Neuronal stem cell (in vitro differentiated cells): ENCODE data around the gene TMEM121B.

ENCODE experiments used
- DNase-seq: peaks from one replicate; pipeline ENCODE4 v3.0.0-alpha.2; 2013; ENCODE audit warnings: low spot score
- H2AFZ ChIP-seq: one replicate; pipeline ENCODE4 v1.6.1; 2013; ENCODE audit warnings: mild to moderate bottlenecking, low read length, inconsistent platforms
- H2AK5ac ChIP-seq: 2 replicates; pipeline ENCODE4 v1.6.1; 2013; ENCODE audit warnings: low read depth, mild to moderate bottlenecking, inconsistent platforms, low read length, moderate library complexity, mixed read lengths
- H2BK120ac ChIP-seq: 2 replicates; pipeline ENCODE4 v1.6.1; 2013; ENCODE audit warnings: low read depth, mild to moderate bottlenecking, inconsistent platforms, low read length, moderate library complexity, mixed read lengths
- H2BK12ac ChIP-seq: one replicate; pipeline ENCODE4 v1.6.1; 2013; ENCODE audit warnings: low read length, inconsistent platforms
- H2BK15ac ChIP-seq: 2 replicates; pipeline ENCODE4 v1.6.1; 2013; ENCODE audit warnings: mild to moderate bottlenecking, low read length, inconsistent platforms, mixed read lengths
- H2BK5ac ChIP-seq: one replicate; pipeline ENCODE4 v1.6.1; 2013; ENCODE audit warnings: inconsistent platforms, mild to moderate bottlenecking, low read length, moderate library complexity
- H3K14ac ChIP-seq: one replicate; pipeline ENCODE4 v1.6.1; 2013; ENCODE audit warnings: low read length, inconsistent platforms
- H3K18ac ChIP-seq: 2 replicates; pipeline ENCODE4 v1.6.1; 2013; ENCODE audit warnings: low read length, inconsistent platforms
- H3K23ac ChIP-seq: 2 replicates; pipeline ENCODE4 v1.6.1; 2013; ENCODE audit warnings: low read depth, mild to moderate bottlenecking, mixed read lengths, low read length, inconsistent platforms; ENCODE audit not compliant: poor library complexity
- H3K27ac ChIP-seq: replicated peaks from 3 replicates; pipeline ENCODE4 v1.5.1; 2013; ENCODE audit warnings: low read length, inconsistent platforms
- H3K27me3 ChIP-seq, 3 experiments: 2 replicates each; pipeline ENCODE4 v1.6.1; 2013; ENCODE audit warnings: low read length in 3 of 3, mild to moderate bottlenecking in 2 of 3, inconsistent platforms in 1 of 3, low read depth in 1 of 3, mixed read lengths in 1 of 3, moderate library complexity in 1 of 3; ENCODE audit not compliant: control insufficient read depth in 3 of 3, insufficient read depth in 3 of 3
- H3K36me3 ChIP-seq, 2 donors: replicated peaks in 1 of 2; 2 replicates each; pipeline ENCODE4 v1.6.1; 2013; ENCODE audit warnings: low read length in 2 of 2; ENCODE audit not compliant: control insufficient read depth in 2 of 2, insufficient read depth in 2 of 2
- H3K4ac ChIP-seq: 2 replicates; pipeline ENCODE4 v1.6.1; 2013; ENCODE audit warnings: inconsistent platforms, mild to moderate bottlenecking, low read length, moderate library complexity
- H3K4me1 ChIP-seq, 2 donors: 1 replicate in 1 of 2; 2 replicates in 1 of 2; pipeline ENCODE4 v1.6.1; 2013; ENCODE audit warnings: low read length in 2 of 2, low read depth in 1 of 2; ENCODE audit not compliant: control insufficient read depth in 2 of 2, insufficient read depth in 1 of 2
- H3K4me2 ChIP-seq: one replicate; pipeline ENCODE4 v1.6.1; 2013; ENCODE audit warnings: mild to moderate bottlenecking, low read length, inconsistent platforms; ENCODE audit not compliant: insufficient read depth, poor library complexity, severe bottlenecking
- H3K4me3 ChIP-seq, 2 donors: 2 replicates each; pipeline ENCODE4 v1.5.1; 2013; ENCODE audit warnings: low read length in 2 of 2, mild to moderate bottlenecking in 2 of 2, inconsistent platforms in 1 of 2, moderate library complexity in 1 of 2
- H3K79me1 ChIP-seq: one replicate; pipeline ENCODE4 v1.6.1; 2013; ENCODE audit warnings: low read depth, mild to moderate bottlenecking, inconsistent platforms, low read length, moderate library complexity
- H3K9ac ChIP-seq: one replicate; pipeline ENCODE4 v1.6.1; 2013; ENCODE audit warnings: mild to moderate bottlenecking, low read depth, low read length, inconsistent platforms; ENCODE audit not compliant: poor library complexity
- H3K9me3 ChIP-seq, 2 donors: replicated peaks in 1 of 2; 2 replicates each; pipeline versions ENCODE3 to v1.6.1; 2013; ENCODE audit warnings: low read length in 2 of 2, mild to moderate bottlenecking in 2 of 2, inconsistent platforms in 1 of 2, low read depth in 1 of 2, mixed read lengths in 1 of 2, moderate library complexity in 1 of 2; ENCODE audit not compliant: control insufficient read depth in 2 of 2, insufficient read depth in 1 of 2
- H4K8ac ChIP-seq: one replicate; pipeline ENCODE4 v1.6.1; 2013; ENCODE audit warnings: low read depth, mild to moderate bottlenecking, inconsistent platforms, low read length, moderate library complexity
- H4K91ac ChIP-seq: one replicate; pipeline ENCODE4 v1.6.1; 2013; ENCODE audit warnings: low read length, low read depth, mild to moderate bottlenecking, inconsistent platforms; ENCODE audit not compliant: poor library complexity
- WGBS, 2 donors: extraction: QIAGEN DNeasy Blood & Tissue Kit; methylation state at CpG; one replicate each; pipeline ENCODE4 v1.1.7; 2013; ENCODE audit warnings: missing lambda C conversion rate in 2 of 2, mixed read lengths in 1 of 2; ENCODE audit not compliant: insufficient read length in 2 of 2, insufficient replicate concordance in 1 of 2; ENCODE audit errors: extremely low coverage in 2 of 2; 5-methylcytosine and 5-hydroxymethylcytosine counted together

Gene TMEM121B

DNA sequence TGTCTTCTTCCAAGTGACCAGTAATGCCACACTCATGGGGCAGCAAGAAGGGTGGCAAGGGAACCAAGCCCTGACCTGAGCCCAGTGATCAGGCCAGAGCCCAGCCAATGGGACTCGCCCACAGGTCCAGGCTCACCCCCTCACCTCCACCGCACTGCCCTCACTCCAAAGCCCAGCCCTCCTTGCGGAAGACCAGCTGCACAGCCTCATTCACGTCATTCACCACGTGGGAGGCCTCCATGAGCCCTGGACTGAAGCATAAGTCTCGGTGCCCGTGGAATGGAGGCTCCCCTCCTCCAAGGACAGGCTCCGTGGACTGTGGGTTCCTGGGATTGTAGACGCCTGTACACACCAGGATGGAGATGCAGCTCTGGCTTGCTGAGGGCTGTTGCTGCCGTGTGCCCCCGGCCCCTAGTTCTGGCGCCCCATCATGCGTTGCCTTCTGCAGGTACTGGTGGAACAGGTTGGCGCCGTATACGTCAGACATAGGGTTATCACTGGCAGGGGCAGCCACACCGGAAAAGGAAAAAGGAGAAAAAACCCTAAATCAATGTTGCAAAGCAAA, 16.8 kb upstream of the TMEM121B start:
- H3K79me1 ChIP-seq: peaks cover 3% of the 10 kb centered on the region
- peak overlapping the region; percentile 50 for H4K91ac ChIP-seq
- H3K36me3 ChIP-seq: peaks cover 31 to 70% of the 10 kb centered on the region in 2 donors
- no peak overlapping the region for H3K18ac ChIP-seq
- no peak overlapping the region for H2BK120ac ChIP-seq
- H3K9me3 ChIP-seq: peaks cover 0 to 2% of the 10 kb centered on the region in 2 donors
- H3K27me3 ChIP-seq: no peaks in the 10 kb centered on the region
- H3K4ac ChIP-seq: no peak overlapping the region
- no peak overlapping the region for H3K27ac ChIP-seq
- peak overlapping the region; percentile 88 for H2BK5ac ChIP-seq
- no peak overlapping the region for H3K14ac ChIP-seq
- peak overlapping the region; percentile 77 for H3K23ac ChIP-seq
- WGBS, 2 donors: no CpG with 5 or more reads among the region's 17 CpGs
- peaks cover 0 to 2% of the 10 kb centered on the region in 2 donors for H3K4me1 ChIP-seq
- H2AFZ ChIP-seq: no peak overlapping the region
- DNase-seq: no peak
- no peak overlapping the region for H2BK15ac ChIP-seq
- no peak overlapping the region for H3K4me3 ChIP-seq
- H3K4me2 ChIP-seq: no peak overlapping the region
- H2AK5ac ChIP-seq: no peak overlapping the region
- H4K8ac ChIP-seq: no peak overlapping the region
- no peak overlapping the region for H2BK12ac ChIP-seq
- H3K9ac ChIP-seq: no peak overlapping the region

DNA sequence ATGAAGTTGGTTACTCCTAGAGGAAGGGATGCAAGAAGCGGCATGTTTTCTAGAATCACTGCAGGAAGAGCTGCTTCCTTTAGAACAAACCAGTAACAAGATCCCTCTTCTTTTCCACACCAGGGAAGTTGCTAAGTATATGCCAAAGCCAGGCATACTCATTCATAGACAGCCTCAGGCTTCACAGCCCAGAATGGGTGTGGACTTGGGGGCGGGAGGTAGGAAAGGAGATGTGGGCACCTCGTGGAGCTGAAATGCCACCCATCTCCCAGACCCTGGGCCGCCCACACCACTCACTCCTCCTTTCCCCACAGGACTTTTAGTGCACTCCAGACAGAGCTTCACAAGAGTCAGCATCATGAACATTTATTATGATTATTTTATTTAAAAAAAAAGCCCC, 16.0 kb upstream of the TMEM121B start:
- Histone ChIP-seq H3K9ac (no peak overlapping the region), H3K4me2 (no peak overlapping the region), H3K4ac (no peak overlapping the region), H2BK5ac (no peak overlapping the region), H2AK5ac (no peak overlapping the region), H4K91ac (no peak overlapping the region), H3K23ac (no peak overlapping the region), H4K8ac (no peak overlapping the region), H3K27ac (no peak overlapping the region), H2AFZ (no peak overlapping the region), H3K18ac (no peak overlapping the region), H3K79me1 (peaks cover 3% of the 10 kb centered on the region), H2BK15ac (no peak overlapping the region), H3K14ac (no peak overlapping the region), H3K4me1 (peaks cover 0 to 2% of the 10 kb centered on the region in 2 donors), H3K36me3 (peaks cover 31 to 62% of the 10 kb centered on the region in 2 donors), H3K9me3 (peaks cover 0 to 2% of the 10 kb centered on the region in 2 donors), H3K4me3 (no peak overlapping the region), H3K27me3 (no peaks in the 10 kb centered on the region), H2BK12ac (no peak overlapping the region), H2BK120ac (no peak overlapping the region)
- no peak for DNase-seq
- no CpG with 5 or more reads among the region's 4 CpGs for WGBS, 2 donors

DNA sequence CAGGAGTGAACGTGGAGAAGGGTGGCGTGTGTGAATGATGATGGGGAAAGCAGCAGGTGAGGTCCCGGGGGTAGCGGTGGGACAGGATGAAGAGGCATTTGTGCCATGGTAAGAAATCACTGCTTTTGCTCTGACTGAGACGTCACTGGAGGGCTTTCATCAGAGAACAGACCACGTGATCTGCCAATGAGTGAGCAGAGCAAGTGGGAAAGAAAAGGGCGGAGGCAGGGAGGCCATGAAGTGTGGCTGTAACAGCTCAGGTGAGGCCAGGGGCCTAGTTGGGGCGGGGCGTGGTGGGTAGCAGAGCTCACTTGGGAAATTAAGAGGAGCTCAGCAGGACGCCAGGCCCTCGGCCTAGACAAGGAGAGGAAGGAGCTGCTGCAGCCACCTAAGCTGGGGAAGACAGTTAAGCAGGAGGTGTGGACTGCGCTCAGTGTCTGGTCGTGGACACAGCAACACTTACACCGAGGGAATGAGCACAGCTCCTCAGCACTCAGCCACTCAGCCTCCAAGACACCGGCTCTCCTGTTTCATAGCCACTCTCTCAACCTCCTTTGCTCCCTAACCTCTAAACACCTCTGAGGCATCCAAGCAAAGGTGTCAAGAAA, 14.1 kb upstream of the TMEM121B start:
- no peak overlapping the region for H2BK15ac ChIP-seq
- no peak for DNase-seq
- peaks cover 2 to 5% of the 10 kb centered on the region in 2 donors for H3K4me1 ChIP-seq
- no peak overlapping the region for H4K91ac ChIP-seq
- no peak overlapping the region for H3K27ac ChIP-seq
- H3K9ac ChIP-seq: no peak overlapping the region
- H2BK5ac ChIP-seq: peak overlapping the region; percentile 46
- no peak overlapping the region for H3K18ac ChIP-seq
- no peak overlapping the region for H2BK12ac ChIP-seq
- peak overlapping the region; percentile 47 for H3K14ac ChIP-seq
- peaks cover 0 to 2% of the 10 kb centered on the region in 2 donors for H3K9me3 ChIP-seq
- no peak overlapping the region for H2BK120ac ChIP-seq
- no peak overlapping the region for H3K4me3 ChIP-seq
- no peak overlapping the region for H2AFZ ChIP-seq
- no peak overlapping the region for H2AK5ac ChIP-seq
- H3K23ac ChIP-seq: peak overlapping the region; percentile 95
- peaks cover 3% of the 10 kb centered on the region for H3K79me1 ChIP-seq
- H3K4me2 ChIP-seq: no peak overlapping the region
- no CpG with 5 or more reads among the region's 15 CpGs for WGBS, 2 donors
- H3K27me3 ChIP-seq: no peaks in the 10 kb centered on the region
- H3K4ac ChIP-seq: no peak overlapping the region
- peaks cover 20 to 43% of the 10 kb centered on the region in 2 donors for H3K36me3 ChIP-seq
- no peak overlapping the region for H4K8ac ChIP-seq

DNA sequence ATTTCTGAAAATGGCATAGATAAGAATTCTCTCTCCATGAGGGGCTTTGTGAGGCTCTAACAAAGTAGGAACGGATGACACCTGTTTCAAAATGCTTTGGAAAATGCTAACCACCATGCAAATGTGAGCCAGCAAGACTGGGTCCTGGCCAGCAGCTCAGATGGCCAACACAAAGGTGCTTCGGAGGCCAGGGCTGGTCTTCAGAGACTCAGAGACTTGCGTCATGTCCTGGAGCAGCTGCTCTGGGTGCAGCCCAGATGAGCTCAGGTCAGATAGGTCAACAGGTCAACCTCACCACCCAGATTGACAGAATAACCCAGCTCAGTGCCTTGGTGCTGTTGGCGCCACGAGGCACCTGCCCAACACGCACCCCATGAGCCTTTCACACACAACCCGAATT, 12.0 kb upstream of the TMEM121B start:
- H2BK15ac ChIP-seq: no peak overlapping the region

More for the DNA sequence above, 12.0 kb upstream of the TMEM121B start:
- Histone ChIP-seq H4K8ac (no peak overlapping the region), H3K4ac (no peak overlapping the region), H4K91ac (no peak overlapping the region), H3K23ac (no peak overlapping the region), H2AK5ac (no peak overlapping the region), H3K9ac (peak overlapping the region; percentile 10), H2BK120ac (no peak overlapping the region), H3K4me2 (no peak overlapping the region), H2AFZ (no peak overlapping the region), H3K9me3 (peaks cover 0 to 2% of the 10 kb centered on the region in 2 donors), H3K4me1 (peaks cover 2 to 5% of the 10 kb centered on the region in 2 donors), H3K27me3 (no peaks in the 10 kb centered on the region), H2BK12ac (no peak overlapping the region), H3K14ac (no peak overlapping the region), H3K27ac (no peak overlapping the region), H3K18ac (no peak overlapping the region), H3K79me1 (peaks cover 3% of the 10 kb centered on the region), H3K4me3 (no peak overlapping the region), H3K36me3 (peaks cover 14 to 26% of the 10 kb centered on the region in 2 donors), H2BK5ac (no peak overlapping the region)
- DNase-seq: no peak
- no CpG with 5 or more reads among the region's 7 CpGs for WGBS, 2 donors
